ENCODE data around the gene SLC9A5. TPM values are rescaled to one million over a fixed set of nuclear protein-coding genes. Genes with fewer than 3 reads are reported as not detected.
A peak's percentile ranks its signal among the peaks of the same experiment; 100 is the strongest.

Gene SLC9A5
- total and polyA plus RNA-seq, 9 of the 15 experiments (the other 6 are each of a cell fraction or from before 2014, with no cell fraction given), result 0.06 to 3.1 (median 1.2) TPM

DNA sequence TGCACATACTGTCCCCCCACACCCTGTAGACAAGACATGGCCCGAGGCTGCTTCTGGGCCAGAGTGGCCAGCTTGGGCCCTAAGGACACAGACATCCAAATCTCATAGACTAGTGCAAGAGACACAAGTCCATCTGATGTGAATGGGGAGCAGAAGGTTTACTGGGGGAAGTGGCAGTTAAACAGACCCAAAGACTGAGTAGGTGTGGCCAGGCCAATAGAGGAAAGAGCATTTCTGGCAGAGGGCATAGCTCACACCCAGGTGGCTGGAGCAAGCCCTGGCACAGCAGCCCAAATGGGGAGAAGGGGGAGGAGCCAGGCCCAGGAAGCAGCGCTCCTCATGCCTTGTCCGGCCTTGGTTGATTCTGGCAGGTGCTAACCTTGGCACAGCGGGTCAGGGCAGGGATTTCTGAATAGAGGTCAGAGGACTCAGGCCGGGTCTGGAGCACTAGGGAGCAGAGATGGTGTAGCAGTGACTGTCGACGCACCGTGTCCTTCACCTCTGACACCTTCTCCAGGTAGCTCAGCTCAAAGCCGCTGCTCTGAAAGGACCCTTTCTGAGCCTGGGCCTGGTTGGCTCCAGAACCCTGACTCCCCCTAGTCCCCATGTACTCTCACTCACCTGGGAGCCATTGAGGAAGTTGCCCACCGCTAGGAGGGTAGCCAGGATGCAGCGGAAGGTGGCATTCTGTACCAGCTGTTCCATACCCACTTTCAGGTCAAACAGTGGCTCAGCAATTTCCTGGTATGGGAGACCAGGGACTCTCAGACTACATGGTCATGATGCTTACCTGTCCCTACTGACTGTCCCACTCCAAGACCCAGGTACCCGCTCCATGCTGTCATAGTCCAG, 17.7 kb upstream of the SLC9A5 start:
- no peak for FAIRE-seq
- Histone ChIP-seq H3K9me3 (replicated peaks; ENCODE audit: control insufficient read depth, insufficient read depth, low read depth, low read length) (no peaks in the 10 kb centered on the region), H3K4me2 (ENCODE audit: insufficient read depth, low read length) (no peak overlapping the region), H3K9ac (ENCODE audit: insufficient read depth in 1 of 2, low read depth in 2 of 2, low read length in 2 of 2) (no peak overlapping the region; a peak in 1 of 4 replicates), H3K36me3 (ENCODE audit: control insufficient read depth, insufficient read depth, low read length) (peaks cover 85% of the 10 kb centered on the region; the same call in 2 of the 3 replicates), H4K20me1 (replicated peaks; ENCODE audit: control insufficient read depth, insufficient read depth, low read length) (peaks cover under 1% of the 10 kb centered on the region; the same call in 1 of the 2 replicates), H3K4me1 (replicated peaks in 1 of 2; ENCODE audit: control insufficient read depth in 2 of 2, insufficient read depth in 2 of 2, low read length in 2 of 2) (peaks cover 13 to 30% of the 10 kb centered on the region in 2 experiments; a peak in 4 of 5 replicates), H3K4me3 (no peak overlapping the region), H3K27ac (ENCODE audit: extremely low read depth, low read depth, low read length) (no peak overlapping the region), H3K27me3 (ENCODE audit: control insufficient read depth in 2 of 2, insufficient read depth in 2 of 2, low read length in 2 of 2) (no peaks in the 10 kb centered on the region), H3K79me2 (ENCODE audit: control insufficient read depth, insufficient read depth, low read length) (peaks cover 21% of the 10 kb centered on the region), H3K9me1 (ENCODE audit: control insufficient read depth, insufficient read depth, low read length) (no peaks in the 10 kb centered on the region), H2AFZ (ENCODE audit: low read depth, low read length) (no peak overlapping the region)
- CTCF ChIA-PET (ENCODE audit: low intra/inter-chr PET ratio), result no interaction called here
- POLR2A ChIA-PET, result interaction anchor here (0.6 to 2.4 kb wide), 5 partner anchors 8 to 41 kb away, joined by 3 to 14 read pairs (median 5); partner anchors contain the start of gene EXOC3L1
- no peak for DNase-seq (ENCODE audit: extremely low read depth in 1 of 4, low spot score in 3 of 4)
- WGBS (ENCODE audit: insufficient coverage, low coverage, missing lambda C conversion rate), result 93% methylated on average over 9 of the region's 12 CpGs
- no peak for TF ChIP-seq MYNN (IDR thresholded peaks at IDR 0.05)
- TF ChIP-seq MYNN (CRISPR knock-in tag; IDR thresholded peaks at IDR 0.05), result no peak
- TF ChIP-seq POLR2G (IDR thresholded peaks at IDR 0.05; ENCODE audit: low read depth, low read length), result peak; percentile 25; the same call in 1 of the 2 replicates
- no peak for TF ChIP-seq ZFP30 (CRISPR knock-in tag; IDR thresholded peaks at IDR 0.05; ENCODE audit: borderline replicate concordance)
- no peak for TF ChIP-seq NONO (IDR thresholded peaks at IDR 0.05; ENCODE audit: low read depth in 2 of 2, low read length in 1 of 2)
- TF ChIP-seq RBM39 (optimal IDR thresholded peaks at IDR 0.05; ENCODE audit: low read depth, low read length), result no peak
- peak; percentile 32 for TF ChIP-seq POLR2B (IDR thresholded peaks at IDR 0.05; ENCODE audit: low read depth, partially characterized antibody)
- TF ChIP-seq POLR2AphosphoS5 (IDR thresholded peaks at IDR 0.05; ENCODE audit: control insufficient read depth, insufficient read depth, low read depth, low read length), result 0 out of 2 replicates have a peak, but pooled peaks have one; percentile 10
- peak; percentile 46 for TF ChIP-seq POLR2A (conservative IDR thresholded peaks at IDR 0.05)
- TF ChIP-seq, protein P1, sequence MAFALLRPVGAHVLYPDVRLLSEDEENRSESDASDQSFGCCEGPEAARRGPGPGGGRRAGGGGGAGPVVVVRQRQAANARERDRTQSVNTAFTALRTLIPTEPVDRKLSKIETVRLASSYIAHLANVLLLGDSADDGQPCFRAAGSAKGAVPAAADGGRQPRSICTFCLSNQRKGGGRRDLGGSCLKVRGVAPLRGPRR (CRISPR knock-in tag; IDR thresholded peaks at IDR 0.05), result no peak
- peak; percentile 39; the same call in 1 of the 2 replicates for TF ChIP-seq SUPT5H (IDR thresholded peaks at IDR 0.05)
- in situ Hi-C loops (cut with MboI), result no loop called here
- intact Hi-C loops (cut with micrococcal nuclease), result no loop called here
- BruUV-seq (replicated peaks), result no TSS peak
- ATAC-seq, result no peak

Data from K562 (cell line).